Measurements from ENCODE around the gene CACHD1.
"Not testable (repeated sequence)": the region's sequence is repeated elsewhere in the genome, so short reads cannot be mapped to it uniquely, and the experiment has no call there.

Gene CACHD1

GRCh38 chr1:64715186-64715585 lies 245.3 kb downstream of the CACHD1 start:
- DNase-seq = no peak

- no peak for DNase-seq
These were observed 251.2 kb downstream of the CACHD1 start for GRCh38 chr1:64721135-64721534.

- DNase-seq = no peak
These were observed 251.7 kb downstream of the CACHD1 start for GRCh38 chr1:64721576-64722145.

GRCh38 chr1:64727861-64728260 lies 257.9 kb downstream of the CACHD1 start:
- no peak for DNase-seq

- DNase-seq = no peak
These were observed 263.8 kb downstream of the CACHD1 start for GRCh38 chr1:64733581-64734286.

GRCh38 chr1:64734287-64734652 lies 264.3 kb downstream of the CACHD1 start:
- DNase-seq = no peak

- DNase-seq = not testable (repeated sequence)
These were observed 270.8 kb downstream of the CACHD1 start for GRCh38 chr1:64740687-64741086.

Measured in NK-92 treated with Interleukin-12 subunit alpha and Interleukin-12 subunit beta, amount 100 ng/mL, for 24 hours (cell line).